Upper lobe of left lung (tissue), 6 donors: ENCODE data around the gene OSBPL9. TPM values are rescaled to one million over a fixed set of nuclear protein-coding genes. Genes with fewer than 3 reads are reported as not detected.
"Not testable (repeated sequence)": the region's sequence is repeated elsewhere in the genome, so short reads cannot be mapped to it uniquely, and the experiment has no call there.

Experiments used
- ATAC-seq, 2 donors: fragments of 200-7000 bp; cut with Tn5 transposase; one replicate each; pipeline ENCODE4 v1.9.1; 2022; ENCODE audit warnings: mild to moderate bottlenecking in 2 of 2, moderate library complexity in 2 of 2; ENCODE audit not compliant: low FRiP score in 2 of 2
- DNase-seq, 2 donors: peaks; one replicate each; pipeline ENCODE4 v3.0.0-alpha.2; 2019 to 2020
- H3K27ac ChIP-seq, 4 donors: fragments of 200-600 bp; sonication (generic); one replicate each; pipeline ENCODE4 v1.5.1; 2016 to 2019
- H3K27me3 ChIP-seq, 4 donors: fragments of 200-600 bp; sonication (generic); one replicate each; pipeline ENCODE4 v1.5.1; 2017 to 2019
- H3K36me3 ChIP-seq, 4 donors: fragments of 200-600 bp; sonication (generic); one replicate each; pipeline ENCODE4 v1.5.1; 2016 to 2019
- H3K4me1 ChIP-seq, 4 donors: fragments of 200-600 bp; sonication (generic); one replicate each; pipeline ENCODE4 v1.5.1; 2018 to 2019
- H3K4me3 ChIP-seq, 4 donors: fragments of 200-600 bp; sonication (generic); one replicate each; pipeline ENCODE4 v1.5.1; 2017 to 2019; ENCODE audit warnings: mild to moderate bottlenecking in 2 of 4, moderate library complexity in 1 of 4
- H3K9me3 ChIP-seq, 4 donors: fragments of 200-600 bp; sonication (generic); one replicate each; pipeline ENCODE4 v1.5.1; 2018 to 2019
- EP300 ChIP-seq, 4 donors: sonication (generic); formaldehyde crosslinking; IDR thresholded peaks; one replicate each; pipeline ENCODE4 v1.5.1; 2017; ENCODE audit warnings: antibody characterized with exemption in 4 of 4, control low read depth in 2 of 4
- POLR2A ChIP-seq, 4 donors: fragments of 450-650 bp; IDR thresholded peaks; one replicate each; pipeline ENCODE4 v1.5.1; 2016 to 2017; ENCODE audit warnings: antibody characterized with exemption in 4 of 4, mild to moderate bottlenecking in 2 of 4
- POLR2AphosphoS5 ChIP-seq, 2 donors: sonication (generic); formaldehyde crosslinking; IDR thresholded peaks; one replicate each; pipeline ENCODE4 v1.5.1; 2017; ENCODE audit warnings: antibody characterized with exemption in 2 of 2
- WGBS, 2 donors: methylation state at CpG; one replicate each; pipeline ENCODE4 v1.1.5; 2017 to 2018; 5-methylcytosine and 5-hydroxymethylcytosine counted together
- total RNA-seq, 6 donors: library from RNA; depleted of rRNA in 4 of 6; stranded (reverse); fragments of >200 nt in 4 of 6; gene quantifications; one replicate each; pipeline versions ENCODE4 v1.1.0 to v1.2.1, GENCODE V29; 2016 to 2021
- TF ChIP-seq, protein P1 (sequence below), 6 experiments: fragments of 450-650 bp in 4 of 6; fragments of 200-600 bp in 2 of 6; sonication (generic) in 2 of 6; IDR thresholded peaks; one replicate each; pipeline ENCODE4 v1.5.1; 2016 to 2019; ENCODE audit warnings: antibody characterized with exemption in 6 of 6
- donor health status: DM: no; HTN: no; CAD: no; lungs with moderate emphysema.
- donor health status: DM: no; HTN: yes; CAD: no; lungs with severe emphysema.

OSBPL9 gene
- total RNA-seq, 6 donors from 2014 or later: 55.7 to 271 (median 94.9) TPM

DNA sequence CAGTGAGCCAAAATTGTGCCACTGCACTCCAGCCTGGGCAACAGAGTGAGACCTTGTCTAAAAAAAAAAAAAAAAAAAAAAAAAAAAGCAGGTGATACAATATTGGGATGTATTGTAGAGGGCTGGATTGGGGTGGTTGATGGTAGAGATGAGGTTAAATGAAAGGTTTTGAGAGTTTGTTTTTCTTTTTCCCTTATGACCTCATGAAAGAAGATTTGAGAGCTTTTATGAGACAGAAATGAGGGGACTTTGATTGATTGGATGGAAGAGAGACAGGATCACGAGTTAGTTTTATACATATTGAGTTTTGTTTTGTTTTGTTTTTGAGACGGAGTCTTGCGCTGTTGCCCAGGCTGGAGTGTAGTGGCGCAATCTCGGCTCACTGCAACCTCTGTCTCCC, 27.1 kb downstream of the OSBPL9 start:
- no peak for ATAC-seq
- H3K27me3 ChIP-seq: no peaks in the 10 kb centered on the region
- H3K4me1 ChIP-seq: peaks cover 7 to 33% (median 15%) of the 10 kb centered on the region in 4 donors

DNA sequence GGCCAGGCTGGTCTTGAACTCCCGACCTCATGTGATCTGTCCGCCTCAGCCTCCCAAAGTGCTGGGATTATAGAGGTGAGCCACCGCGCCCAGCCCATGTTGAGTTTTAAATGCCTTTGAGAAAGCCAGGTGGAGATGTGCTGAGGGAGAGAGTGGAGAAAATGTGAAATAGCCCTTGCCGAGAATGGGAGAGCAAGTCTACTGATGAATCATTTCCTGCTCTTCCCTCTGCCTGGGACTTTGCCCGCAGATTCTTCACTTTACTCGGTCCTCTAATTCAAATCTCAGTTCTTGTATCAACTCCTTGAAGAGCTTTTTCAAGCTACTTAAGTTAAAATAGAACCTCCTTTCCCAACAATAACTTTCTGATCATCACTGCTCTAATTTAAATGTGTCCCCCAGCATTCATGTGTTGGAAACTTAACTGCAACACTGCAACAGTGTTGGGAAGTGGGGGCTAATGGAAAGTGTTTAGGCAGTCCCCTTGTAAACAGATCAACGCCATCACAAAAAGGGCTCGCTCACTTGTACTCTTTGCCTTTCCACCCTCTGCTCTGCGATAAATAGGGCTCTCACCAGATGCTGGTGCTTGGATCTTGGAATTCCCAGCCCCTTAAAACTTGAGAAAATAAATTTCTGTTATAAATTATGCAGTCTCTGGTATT, 27.8 kb downstream of the OSBPL9 start:
- WGBS, 2 donors: 83 to 85% methylated on average over 10 of the region's 10 CpGs

More for the DNA sequence above, 27.1 kb downstream of the OSBPL9 start:
- H3K9me3 ChIP-seq: no peaks in the 10 kb centered on the region
- WGBS, 2 donors: 88 to 91% methylated on average over 5 of the region's 5 CpGs
- TF ChIP-seq, protein P1, sequence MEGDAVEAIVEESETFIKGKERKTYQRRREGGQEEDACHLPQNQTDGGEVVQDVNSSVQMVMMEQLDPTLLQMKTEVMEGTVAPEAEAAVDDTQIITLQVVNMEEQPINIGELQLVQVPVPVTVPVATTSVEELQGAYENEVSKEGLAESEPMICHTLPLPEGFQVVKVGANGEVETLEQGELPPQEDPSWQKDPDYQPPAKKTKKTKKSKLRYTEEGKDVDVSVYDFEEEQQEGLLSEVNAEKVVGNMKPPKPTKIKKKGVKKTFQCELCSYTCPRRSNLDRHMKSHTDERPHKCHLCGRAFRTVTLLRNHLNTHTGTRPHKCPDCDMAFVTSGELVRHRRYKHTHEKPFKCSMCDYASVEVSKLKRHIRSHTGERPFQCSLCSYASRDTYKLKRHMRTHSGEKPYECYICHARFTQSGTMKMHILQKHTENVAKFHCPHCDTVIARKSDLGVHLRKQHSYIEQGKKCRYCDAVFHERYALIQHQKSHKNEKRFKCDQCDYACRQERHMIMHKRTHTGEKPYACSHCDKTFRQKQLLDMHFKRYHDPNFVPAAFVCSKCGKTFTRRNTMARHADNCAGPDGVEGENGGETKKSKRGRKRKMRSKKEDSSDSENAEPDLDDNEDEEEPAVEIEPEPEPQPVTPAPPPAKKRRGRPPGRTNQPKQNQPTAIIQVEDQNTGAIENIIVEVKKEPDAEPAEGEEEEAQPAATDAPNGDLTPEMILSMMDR (IDR thresholded peaks at IDR 0.05): no peak
- TF ChIP-seq EP300 (IDR thresholded peaks at IDR 0.05): no peak
- no peak for TF ChIP-seq POLR2AphosphoS5 (IDR thresholded peaks at IDR 0.05)
- peak overlapping the region in 2 of 4 donors; percentile 18 to 38 for H3K27ac ChIP-seq
- no peak overlapping the region for H3K4me3 ChIP-seq
- no peak for DNase-seq
- H3K36me3 ChIP-seq: no peaks in the 10 kb centered on the region

DNA sequence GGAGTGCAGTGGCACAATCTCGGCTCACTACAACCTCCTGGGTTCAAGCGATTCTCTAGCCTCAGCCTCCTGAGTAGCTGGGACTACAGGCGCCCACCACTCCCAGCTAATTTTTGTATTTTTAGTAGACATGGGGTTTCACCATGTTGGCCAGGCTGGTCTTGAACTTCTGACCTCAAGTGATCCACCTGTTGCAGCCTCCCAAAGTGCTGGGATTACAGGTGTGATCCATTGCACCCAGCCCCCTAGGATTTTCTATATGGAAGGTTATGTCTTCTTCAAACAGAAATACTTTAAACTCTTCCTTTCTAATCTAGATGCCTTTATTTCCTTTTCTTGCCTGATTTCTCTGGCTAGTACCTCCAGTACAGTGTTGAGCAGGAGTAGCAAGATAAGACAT, 29.7 kb downstream of the OSBPL9 start:
- not testable (repeated sequence) for H3K36me3 ChIP-seq, H3K4me3 ChIP-seq, H3K9me3 ChIP-seq, ATAC-seq, H3K27me3 ChIP-seq, DNase-seq, H3K27ac ChIP-seq
- WGBS, 2 donors: 96 to 97% methylated on average over 3 of the region's 3 CpGs
- peaks cover 7 to 36% (median 20%) of the 10 kb centered on the region in 4 donors for H3K4me1 ChIP-seq

More for the DNA sequence above, 27.8 kb downstream of the OSBPL9 start:
- no peaks in the 10 kb centered on the region for H3K27me3 ChIP-seq
- H3K9me3 ChIP-seq: no peaks in the 10 kb centered on the region
- DNase-seq: no peak
- TF ChIP-seq EP300 (IDR thresholded peaks at IDR 0.05) (no peak), POLR2A (IDR thresholded peaks at IDR 0.05) (no peak), POLR2AphosphoS5 (IDR thresholded peaks at IDR 0.05) (no peak)
- TF ChIP-seq, protein P1 (IDR thresholded peaks at IDR 0.05): no peak
- H3K27ac ChIP-seq: peak overlapping the region in 2 of 4 donors; percentile 18 to 38
- H3K4me1 ChIP-seq: peaks cover 7 to 37% (median 17%) of the 10 kb centered on the region in 4 donors
- peak in 1 of 2 donors; percentile 56 for ATAC-seq
- H3K36me3 ChIP-seq: no peaks in the 10 kb centered on the region
- no peak overlapping the region for H3K4me3 ChIP-seq

DNA sequence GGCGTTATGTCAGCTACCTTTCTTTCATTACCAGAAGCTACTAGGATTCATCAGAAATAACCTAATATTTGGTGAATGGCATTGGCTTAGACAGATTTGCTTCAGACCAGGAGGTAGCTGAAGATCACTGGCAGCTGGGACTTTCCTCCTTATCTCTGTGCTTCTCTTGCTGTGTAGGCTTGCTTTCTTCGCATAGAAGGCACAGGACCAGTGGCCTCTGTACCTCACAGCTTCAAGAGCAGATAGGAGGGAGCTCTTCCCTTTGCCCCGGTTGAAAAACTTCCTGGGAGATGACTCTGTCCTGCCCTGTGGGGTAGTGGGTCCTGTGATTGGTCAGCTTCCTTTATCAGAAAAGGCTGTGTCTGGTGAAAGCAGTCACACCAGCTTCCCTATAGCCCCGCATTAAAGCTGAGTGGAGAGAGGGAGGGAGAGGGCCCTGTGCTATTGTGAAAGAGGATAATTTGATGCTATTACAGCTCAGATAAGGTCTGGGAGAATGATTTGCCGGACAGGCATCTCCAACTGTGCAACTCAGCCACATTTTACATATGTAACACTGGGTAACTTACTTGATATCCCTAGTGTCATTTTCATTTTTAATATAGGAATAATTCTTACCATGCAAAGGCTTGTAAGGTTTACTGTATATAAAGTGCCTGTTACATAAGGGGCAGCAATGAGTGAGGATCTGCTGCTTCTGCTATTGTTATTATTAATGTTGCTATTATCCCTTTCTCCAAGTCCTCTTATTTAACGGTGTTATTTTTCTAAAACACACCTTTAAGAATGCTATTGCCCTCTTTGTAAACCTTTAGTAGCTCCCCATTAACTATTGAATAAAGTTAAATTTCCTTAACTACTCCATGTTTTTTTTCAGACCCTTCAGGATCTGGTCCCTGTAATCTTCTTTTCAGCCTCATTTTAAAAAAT, 31.6 kb downstream of the OSBPL9 start:
- no peaks in the 10 kb centered on the region for H3K9me3 ChIP-seq
- TF ChIP-seq EP300 (IDR thresholded peaks at IDR 0.05) (no peak), POLR2A (IDR thresholded peaks at IDR 0.05) (no peak), POLR2AphosphoS5 (IDR thresholded peaks at IDR 0.05) (no peak)
- TF ChIP-seq, protein P1 (IDR thresholded peaks at IDR 0.05): no peak
- ATAC-seq (peak; percentile 53 to 78), DNase-seq (peak in 1 of 2 donors; percentile 41)
- WGBS, 2 donors: 61 to 70% methylated on average over 6 of the region's 6 CpGs
- no peaks in the 10 kb centered on the region for H3K36me3 ChIP-seq
- H3K4me1 ChIP-seq: peaks cover 4 to 35% (median 18%) of the 10 kb centered on the region in 4 donors
- H3K27me3 ChIP-seq: no peaks in the 10 kb centered on the region
- no peak overlapping the region for H3K4me3 ChIP-seq
- peak overlapping the region in 2 of 4 donors; percentile 40 to 47 for H3K27ac ChIP-seq

DNA sequence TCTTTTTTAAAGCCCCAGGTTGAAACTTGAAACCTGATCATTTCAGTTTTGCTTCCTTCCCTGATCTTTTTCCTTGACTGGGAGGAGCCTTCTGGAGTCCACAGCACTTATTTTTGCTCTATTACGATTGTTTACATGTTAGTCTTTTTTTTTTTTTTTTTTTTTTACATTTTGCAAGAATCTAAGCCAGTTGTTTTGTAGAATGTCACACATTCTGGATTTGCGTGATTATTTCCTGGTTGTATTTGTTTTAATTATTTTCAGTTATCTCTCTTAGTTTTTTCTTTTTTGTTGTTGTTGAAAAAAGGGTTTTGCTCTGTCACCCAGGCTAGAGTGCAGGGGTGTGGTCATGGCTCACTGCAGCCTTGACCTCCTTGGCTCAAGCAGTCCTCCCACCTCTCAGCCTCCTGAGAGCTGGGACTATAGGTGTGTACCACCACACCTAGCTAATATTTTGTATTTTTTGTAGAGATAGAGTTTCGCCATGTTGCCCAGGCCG, 32.8 kb downstream of the OSBPL9 start:
- Histone ChIP-seq H3K4me1 (peaks cover 4 to 34% (median 14%) of the 10 kb centered on the region in 4 donors), H3K27me3 (no peaks in the 10 kb centered on the region), H3K27ac (no peak overlapping the region), H3K4me3 (no peak overlapping the region), H3K36me3 (no peaks in the 10 kb centered on the region), H3K9me3 (no peaks in the 10 kb centered on the region)
- DNase-seq (no peak), ATAC-seq (no peak)
- TF ChIP-seq EP300 (IDR thresholded peaks at IDR 0.05) (no peak), POLR2A (IDR thresholded peaks at IDR 0.05) (no peak), POLR2AphosphoS5 (IDR thresholded peaks at IDR 0.05) (no peak)
- TF ChIP-seq, protein P1 (IDR thresholded peaks at IDR 0.05): no peak
- WGBS, 2 donors: 78 to 89% methylated on average over 4 of the region's 4 CpGs
